ENCODE measurements around the gene EPHB1.

DNA sequence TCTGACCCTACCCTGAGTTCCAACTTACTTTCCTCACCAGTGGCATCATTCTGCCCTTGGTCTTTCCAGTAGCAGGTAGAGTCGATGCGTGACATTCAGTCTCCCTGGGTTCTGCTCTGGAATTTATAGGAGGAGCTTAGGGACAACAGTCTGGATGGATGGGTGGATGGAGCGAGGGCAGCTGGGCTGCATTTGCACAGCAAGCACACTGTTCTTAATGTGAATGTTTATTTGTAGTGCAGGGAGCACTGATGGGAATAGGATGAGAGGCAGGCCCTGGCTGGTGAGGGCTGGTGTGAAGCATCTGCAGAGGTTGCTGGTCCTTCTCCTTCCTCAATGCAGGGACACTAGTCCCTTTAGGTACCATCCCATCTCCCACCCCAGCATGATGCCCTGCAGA is 176.2 kb downstream of the EPHB1 start:
- TF ChIP-seq CTCF (IDR thresholded peaks at IDR 0.05; ENCODE audit: low read length), result no peak
- TF ChIP-seq EZH2 (IDR thresholded peaks at IDR 0.05; ENCODE audit: borderline replicate concordance, low read length), result no peak
